GM18517 (cell line): Measurements from ENCODE around the gene CHRND.
"Not testable (repeated sequence)": the region's sequence is repeated elsewhere in the genome, so short reads cannot be mapped to it uniquely, and the experiment has no call there.

Source experiments
- ATAC-seq: cut with Tn5 transposase; IDR thresholded peaks from one replicate; pipeline ENCODE4 v1.9.1; 2021; ENCODE audit warnings: mild to moderate bottlenecking, moderate library complexity; ENCODE audit not compliant: unreplicated experiment

The CHRND gene

GRCh38 chr2:232524771-232525170, 1.2 kb upstream of the CHRND start:
- no peak for ATAC-seq

- ATAC-seq, result no peak
Observed at GRCh38 chr2:232525199-232525598, 761 bp upstream of the CHRND start.

GRCh38 chr2:232526372-232526941, 497 bp downstream of the CHRND start:
- ATAC-seq, result no peak

GRCh38 chr2:232527905-232528470, 2.0 kb downstream of the CHRND start:
- no peak for ATAC-seq

GRCh38 chr2:232528746-232529460, 2.9 kb downstream of the CHRND start:
- no peak for ATAC-seq

- no peak for ATAC-seq
Observed at GRCh38 chr2:232529806-232530547, 4.0 kb downstream of the CHRND start.

- ATAC-seq, result no peak
Observed at GRCh38 chr2:232530626-232531260, 4.8 kb downstream of the CHRND start.

GRCh38 chr2:232532419-232532818, 6.5 kb downstream of the CHRND start:
- no peak for ATAC-seq

- ATAC-seq, result not testable (repeated sequence)
Observed at GRCh38 chr2:232532821-232533220, 6.9 kb downstream of the CHRND start.

- ATAC-seq, result no peak
Observed at GRCh38 chr2:232533944-232534710, 8.2 kb downstream of the CHRND start.

- no peak for ATAC-seq
Observed at GRCh38 chr2:232534940-232535651, 9.1 kb downstream of the CHRND start.

GRCh38 chr2:232535761-232536530, 10.0 kb downstream of the CHRND start:
- no peak for ATAC-seq

- ATAC-seq, result no peak
Observed at GRCh38 chr2:232537079-232537478, 11.1 kb downstream of the CHRND start.

GRCh38 chr2:232537499-232537898, 11.5 kb downstream of the CHRND start:
- ATAC-seq, result no peak

GRCh38 chr2:232538671-232539070, 12.7 kb downstream of the CHRND start:
- ATAC-seq, result no peak

GRCh38 chr2:232539298-232540231, 13.6 kb downstream of the CHRND start, which contains the start of gene CHRNG:
TSS of gene CHRNG (plus strand) at chr2:232539692. CDS start at chr2:232539748, 56 bp downstream.
- ATAC-seq, result no peak

GRCh38 chr2:232540441-232541041, 14.6 kb downstream of the CHRND start:
- no peak for ATAC-seq
